ENCODE data around the gene DNPH1. TPM values are rescaled to one million over a fixed set of nuclear protein-coding genes. Genes with fewer than 3 reads are reported as not detected.

The DNPH1 gene
- polyA plus RNA-seq, 2 donors = 62.3 to 115 TPM

DNA sequence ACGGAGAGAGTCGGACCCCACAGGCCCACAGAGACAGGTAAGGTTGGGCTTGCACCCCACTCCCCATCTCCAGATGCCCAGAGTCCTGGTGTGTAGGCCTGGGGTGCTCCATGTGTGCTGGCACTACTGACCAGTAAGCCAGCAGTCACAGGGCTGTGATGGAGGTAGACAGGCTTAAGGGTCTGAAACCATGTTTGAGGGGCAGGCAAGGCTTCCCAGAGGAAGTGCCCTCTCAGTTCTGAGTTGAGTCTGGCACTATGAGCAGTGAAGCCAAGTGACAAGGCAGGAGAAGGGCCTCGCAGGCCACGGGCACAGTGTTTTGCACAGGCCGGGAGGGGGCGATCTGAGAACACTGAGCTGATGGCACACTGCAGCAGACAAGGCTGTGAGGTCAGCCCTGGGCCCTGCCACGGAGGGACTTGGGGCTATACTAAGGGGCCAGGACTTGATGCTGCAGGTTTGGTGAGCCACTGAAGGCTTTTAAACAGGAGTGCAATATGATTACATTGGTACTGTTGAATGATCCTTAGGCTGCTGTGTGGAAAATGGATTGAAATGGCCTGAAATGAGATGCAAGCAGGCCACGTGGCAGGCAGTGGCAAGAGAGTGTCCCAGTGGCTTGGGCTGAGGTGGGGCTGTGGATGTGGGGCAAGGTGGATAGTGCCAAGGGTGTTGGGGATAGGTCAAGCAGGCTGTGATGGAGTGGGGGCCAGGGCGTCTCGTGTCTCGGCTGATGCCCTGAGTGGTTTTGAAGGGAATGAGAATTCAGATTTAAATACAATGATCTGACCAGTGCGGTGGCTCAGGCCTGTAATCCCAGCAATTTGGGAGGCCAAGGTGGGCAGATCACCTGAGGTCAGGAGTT lies 34.3 kb upstream of the DNPH1 start:
- H3K36me3 ChIP-seq (ENCODE audit: control insufficient read depth in 2 of 2, insufficient read depth in 2 of 2, low read length in 1 of 2) = peaks cover 0 to 1% of the 10 kb centered on the region in 2 donors
- WGBS, 2 donors = 49 to 53% methylated on average over 12 of the region's 12 CpGs
- peaks cover 0 to 2% of the 10 kb centered on the region in 2 donors for H3K4me1 ChIP-seq (ENCODE audit: control insufficient read depth in 2 of 2, insufficient read depth in 2 of 2, low read length in 1 of 2)
- H3K27me3 ChIP-seq (ENCODE audit: control insufficient read depth in 1 of 2, insufficient read depth in 2 of 2, low read length in 2 of 2) = no peaks in the 10 kb centered on the region
- no peak overlapping the region for H3K4me3 ChIP-seq (ENCODE audit: low read depth in 1 of 2, low read length in 2 of 2)
- no peaks in the 10 kb centered on the region for H3K9me3 ChIP-seq (ENCODE audit: control insufficient read depth in 2 of 2, insufficient read depth in 1 of 2, low read depth in 1 of 2, low read length in 1 of 2)
- H3K27ac ChIP-seq (ENCODE audit: low read depth in 2 of 2, low read length in 1 of 2) = no peak overlapping the region

DNA sequence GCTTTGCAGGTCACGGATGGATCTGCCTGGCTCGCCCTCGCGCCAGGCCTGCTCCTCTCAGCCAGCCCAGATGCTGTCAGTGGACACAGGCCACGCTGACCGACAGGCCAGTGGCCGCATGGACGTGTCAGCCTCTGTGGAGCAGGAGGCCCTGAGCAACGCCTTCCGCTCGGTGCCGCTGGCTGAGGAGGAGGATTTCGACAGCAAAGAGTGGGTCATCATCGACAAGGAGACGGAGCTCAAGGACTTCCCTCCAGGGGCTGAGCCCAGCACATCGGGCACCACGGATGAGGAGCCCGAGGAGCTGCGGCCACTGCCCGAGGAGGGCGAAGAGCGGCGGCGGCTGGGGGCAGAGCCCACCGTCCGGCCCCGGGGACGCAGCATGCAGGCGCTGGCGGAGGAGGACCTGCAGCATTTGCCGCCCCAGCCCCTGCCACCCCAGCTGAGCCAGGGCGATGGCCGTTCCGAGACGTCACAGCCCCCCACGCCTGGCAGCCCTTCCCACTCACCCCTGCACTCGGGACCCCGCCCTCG lies 33.6 kb upstream of the DNPH1 start:
- peaks cover 0 to 1% of the 10 kb centered on the region in 2 donors for H3K36me3 ChIP-seq (ENCODE audit: control insufficient read depth in 2 of 2, insufficient read depth in 2 of 2, low read length in 1 of 2)
- peaks cover 0 to 2% of the 10 kb centered on the region in 2 donors for H3K4me1 ChIP-seq (ENCODE audit: control insufficient read depth in 2 of 2, insufficient read depth in 2 of 2, low read length in 1 of 2)
- no peak overlapping the region for H3K27ac ChIP-seq (ENCODE audit: low read depth in 2 of 2, low read length in 1 of 2)
- no peak overlapping the region for H3K4me3 ChIP-seq (ENCODE audit: low read depth in 1 of 2, low read length in 2 of 2)
- H3K27me3 ChIP-seq (ENCODE audit: control insufficient read depth in 1 of 2, insufficient read depth in 2 of 2, low read length in 2 of 2) = no peaks in the 10 kb centered on the region
- WGBS, 2 donors = 87 to 90% methylated on average over 36 to 39 of the region's 39 CpGs
- no peaks in the 10 kb centered on the region for H3K9me3 ChIP-seq (ENCODE audit: control insufficient read depth in 2 of 2, insufficient read depth in 1 of 2, low read depth in 1 of 2, low read length in 1 of 2)

DNA sequence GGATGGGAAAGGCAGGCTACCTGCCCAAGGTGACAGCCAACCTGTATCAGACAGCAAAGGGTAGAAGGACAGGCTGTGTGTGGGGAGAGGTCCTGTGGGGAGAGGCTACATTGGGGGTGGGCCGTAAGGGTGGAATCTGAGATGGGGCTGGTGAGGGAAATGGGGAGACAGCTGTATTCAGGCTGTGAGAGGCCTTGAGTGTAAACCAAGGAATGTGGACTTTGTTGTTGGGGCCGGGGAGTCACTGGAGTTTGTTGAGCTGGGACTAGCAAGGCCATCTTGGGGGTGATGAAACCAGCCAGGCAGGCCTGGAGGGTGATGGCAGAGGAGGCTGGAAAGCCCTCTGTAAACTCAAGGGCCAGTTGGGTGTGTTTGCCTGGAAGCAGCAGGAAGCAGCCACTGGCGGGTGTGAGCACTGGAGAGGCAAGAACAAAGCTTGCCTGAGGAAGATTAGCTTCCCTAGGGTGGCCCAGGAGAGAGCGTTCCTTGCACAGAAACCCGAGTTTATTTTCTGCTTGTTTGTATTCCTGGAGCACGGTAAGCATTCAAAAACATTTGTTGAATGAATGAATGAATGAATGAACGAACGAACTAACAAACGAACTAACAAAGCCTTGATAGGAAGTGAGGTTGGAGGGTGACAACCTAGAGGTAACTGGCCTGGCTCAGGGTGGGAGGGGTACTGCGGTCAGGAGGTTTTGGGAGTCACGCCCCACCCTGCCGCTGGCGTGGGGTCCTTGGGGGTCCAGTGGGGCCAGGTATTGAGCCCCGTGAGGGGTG lies 32.9 kb upstream of the DNPH1 start:
- Histone ChIP-seq H3K36me3 (ENCODE audit: control insufficient read depth in 2 of 2, insufficient read depth in 2 of 2, low read length in 1 of 2) (peaks cover 0 to 1% of the 10 kb centered on the region in 2 donors), H3K4me3 (ENCODE audit: low read depth in 1 of 2, low read length in 2 of 2) (no peak overlapping the region), H3K4me1 (ENCODE audit: control insufficient read depth in 2 of 2, insufficient read depth in 2 of 2, low read length in 1 of 2) (peaks cover 0 to 2% of the 10 kb centered on the region in 2 donors), H3K9me3 (ENCODE audit: control insufficient read depth in 2 of 2, insufficient read depth in 1 of 2, low read depth in 1 of 2, low read length in 1 of 2) (no peaks in the 10 kb centered on the region), H3K27me3 (ENCODE audit: control insufficient read depth in 1 of 2, insufficient read depth in 2 of 2, low read length in 2 of 2) (no peaks in the 10 kb centered on the region), H3K27ac (ENCODE audit: low read depth in 2 of 2, low read length in 1 of 2) (no peak overlapping the region)
- 75 to 79% methylated on average over 14 of the region's 14 CpGs for WGBS, 2 donors

GRCh38 chr6:43261198-43261597 lies 31.9 kb upstream of the DNPH1 start:
- no peaks in the 10 kb centered on the region for H3K9me3 ChIP-seq (ENCODE audit: control insufficient read depth in 2 of 2, insufficient read depth in 1 of 2, low read depth in 1 of 2, low read length in 1 of 2)
- no peak overlapping the region for H3K4me3 ChIP-seq (ENCODE audit: low read depth in 1 of 2, low read length in 2 of 2)
- H3K36me3 ChIP-seq (ENCODE audit: control insufficient read depth in 2 of 2, insufficient read depth in 2 of 2, low read length in 1 of 2) = peaks cover 0 to 1% of the 10 kb centered on the region in 2 donors
- peaks cover 0 to 2% of the 10 kb centered on the region in 2 donors for H3K4me1 ChIP-seq (ENCODE audit: control insufficient read depth in 2 of 2, insufficient read depth in 2 of 2, low read length in 1 of 2)
- no peak overlapping the region for H3K27ac ChIP-seq (ENCODE audit: low read depth in 2 of 2, low read length in 1 of 2)
- WGBS, 2 donors = 82 to 83% methylated on average over 5 of the region's 5 CpGs
- H3K27me3 ChIP-seq (ENCODE audit: control insufficient read depth in 1 of 2, insufficient read depth in 2 of 2, low read length in 2 of 2) = no peaks in the 10 kb centered on the region

- Histone ChIP-seq H3K27ac (ENCODE audit: low read depth in 2 of 2, low read length in 1 of 2) (no peak overlapping the region), H3K4me3 (ENCODE audit: low read depth in 1 of 2, low read length in 2 of 2) (no peak overlapping the region), H3K27me3 (ENCODE audit: control insufficient read depth in 1 of 2, insufficient read depth in 2 of 2, low read length in 2 of 2) (no peaks in the 10 kb centered on the region), H3K36me3 (ENCODE audit: control insufficient read depth in 2 of 2, insufficient read depth in 2 of 2, low read length in 1 of 2) (peaks cover 0 to 1% of the 10 kb centered on the region in 2 donors), H3K9me3 (ENCODE audit: control insufficient read depth in 2 of 2, insufficient read depth in 1 of 2, low read depth in 1 of 2, low read length in 1 of 2) (no peaks in the 10 kb centered on the region), H3K4me1 (ENCODE audit: control insufficient read depth in 2 of 2, insufficient read depth in 2 of 2, low read length in 1 of 2) (peaks cover 0 to 2% of the 10 kb centered on the region in 2 donors)
- WGBS, 2 donors = 78 to 83% methylated on average over 4 of the region's 4 CpGs
These were observed 31.5 kb upstream of the DNPH1 start for GRCh38 chr6:43260791-43261190.

DNA sequence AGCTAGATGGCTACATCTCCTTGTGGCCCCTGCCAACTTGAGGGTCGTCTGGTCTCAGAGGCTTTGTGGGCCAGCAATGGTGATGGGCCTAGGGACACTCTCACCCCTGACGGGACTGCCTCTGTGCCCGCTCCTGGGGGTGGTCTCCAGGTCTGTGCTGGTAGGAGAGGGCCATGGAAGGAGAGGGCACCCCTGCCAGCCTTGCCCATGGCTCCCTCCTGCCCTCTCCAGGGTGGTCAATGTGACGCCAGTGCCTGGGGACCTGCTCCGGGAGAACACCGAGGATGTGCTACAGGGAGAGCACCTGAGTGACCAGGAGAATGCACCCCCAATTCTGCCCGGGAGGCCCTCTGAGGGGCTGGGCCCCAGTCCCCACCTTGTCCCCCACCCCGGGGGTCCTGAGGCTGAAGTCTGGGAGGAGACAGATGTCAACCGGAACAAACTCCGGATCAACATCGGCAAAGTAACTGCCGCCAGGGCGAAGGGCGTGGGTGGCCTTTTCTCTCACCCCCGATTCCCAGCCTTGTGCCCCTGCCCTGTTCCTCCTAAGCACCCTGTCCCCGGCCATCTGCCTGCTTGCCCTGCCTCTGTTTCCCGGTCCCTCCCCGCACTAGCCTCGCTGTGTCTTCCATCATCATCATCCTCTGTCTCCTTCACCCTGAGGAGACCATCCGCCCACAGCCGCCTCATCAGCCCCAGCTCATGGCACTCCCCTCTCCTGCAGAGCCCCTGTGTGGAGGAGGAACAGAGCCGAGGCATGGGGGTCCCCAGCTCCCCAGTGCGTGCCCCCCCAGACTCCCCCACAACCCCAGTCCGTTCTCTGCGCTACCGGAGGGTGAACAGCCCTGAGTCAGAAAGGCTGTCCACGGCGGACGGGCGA lies 29.8 kb upstream of the DNPH1 start:
- peaks cover 0 to 2% of the 10 kb centered on the region in 2 donors for H3K4me1 ChIP-seq (ENCODE audit: control insufficient read depth in 2 of 2, insufficient read depth in 2 of 2, low read length in 1 of 2)
- H3K36me3 ChIP-seq (ENCODE audit: control insufficient read depth in 2 of 2, insufficient read depth in 2 of 2, low read length in 1 of 2) = peaks cover 0 to 1% of the 10 kb centered on the region in 2 donors
- H3K4me3 ChIP-seq (ENCODE audit: low read depth in 1 of 2, low read length in 2 of 2) = no peak overlapping the region
- H3K27me3 ChIP-seq (ENCODE audit: control insufficient read depth in 1 of 2, insufficient read depth in 2 of 2, low read length in 2 of 2) = no peaks in the 10 kb centered on the region
- H3K9me3 ChIP-seq (ENCODE audit: control insufficient read depth in 2 of 2, insufficient read depth in 1 of 2, low read depth in 1 of 2, low read length in 1 of 2) = no peaks in the 10 kb centered on the region
- 90 to 92% methylated on average over 30 of the region's 30 CpGs for WGBS, 2 donors
- H3K27ac ChIP-seq (ENCODE audit: low read depth in 2 of 2, low read length in 1 of 2) = no peak overlapping the region

DNA sequence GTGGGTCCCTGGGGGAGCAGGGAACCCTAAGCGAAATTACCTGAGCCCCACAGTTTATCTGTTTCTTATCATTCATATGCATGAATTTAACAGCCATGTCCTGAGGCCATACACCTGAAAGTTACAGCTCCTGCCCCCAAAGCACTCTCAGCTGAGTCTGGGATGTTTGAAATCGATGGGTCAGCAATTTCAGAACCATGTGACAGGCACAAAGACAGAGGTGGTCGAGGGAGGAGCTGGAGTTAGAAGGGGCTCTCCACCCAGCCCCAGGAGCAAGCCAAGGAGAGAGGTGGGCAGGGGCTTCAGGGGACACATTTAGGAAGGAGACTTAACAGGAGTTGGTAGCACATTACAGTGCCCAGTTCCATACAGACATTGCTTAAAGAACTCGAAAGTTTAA lies 28.9 kb upstream of the DNPH1 start:
- Histone ChIP-seq H3K4me1 (ENCODE audit: control insufficient read depth in 2 of 2, insufficient read depth in 2 of 2, low read length in 1 of 2) (peaks cover 0 to 2% of the 10 kb centered on the region in 2 donors), H3K36me3 (ENCODE audit: control insufficient read depth in 2 of 2, insufficient read depth in 2 of 2, low read length in 1 of 2) (peaks cover 0 to 1% of the 10 kb centered on the region in 2 donors), H3K27ac (ENCODE audit: low read depth in 2 of 2, low read length in 1 of 2) (no peak overlapping the region), H3K9me3 (ENCODE audit: control insufficient read depth in 2 of 2, insufficient read depth in 1 of 2, low read depth in 1 of 2, low read length in 1 of 2) (no peaks in the 10 kb centered on the region), H3K4me3 (ENCODE audit: low read depth in 1 of 2, low read length in 2 of 2) (no peak overlapping the region), H3K27me3 (ENCODE audit: control insufficient read depth in 1 of 2, insufficient read depth in 2 of 2, low read length in 2 of 2) (no peaks in the 10 kb centered on the region)
- WGBS, 2 donors = 73 to 74% methylated on average over 4 of the region's 4 CpGs

DNA sequence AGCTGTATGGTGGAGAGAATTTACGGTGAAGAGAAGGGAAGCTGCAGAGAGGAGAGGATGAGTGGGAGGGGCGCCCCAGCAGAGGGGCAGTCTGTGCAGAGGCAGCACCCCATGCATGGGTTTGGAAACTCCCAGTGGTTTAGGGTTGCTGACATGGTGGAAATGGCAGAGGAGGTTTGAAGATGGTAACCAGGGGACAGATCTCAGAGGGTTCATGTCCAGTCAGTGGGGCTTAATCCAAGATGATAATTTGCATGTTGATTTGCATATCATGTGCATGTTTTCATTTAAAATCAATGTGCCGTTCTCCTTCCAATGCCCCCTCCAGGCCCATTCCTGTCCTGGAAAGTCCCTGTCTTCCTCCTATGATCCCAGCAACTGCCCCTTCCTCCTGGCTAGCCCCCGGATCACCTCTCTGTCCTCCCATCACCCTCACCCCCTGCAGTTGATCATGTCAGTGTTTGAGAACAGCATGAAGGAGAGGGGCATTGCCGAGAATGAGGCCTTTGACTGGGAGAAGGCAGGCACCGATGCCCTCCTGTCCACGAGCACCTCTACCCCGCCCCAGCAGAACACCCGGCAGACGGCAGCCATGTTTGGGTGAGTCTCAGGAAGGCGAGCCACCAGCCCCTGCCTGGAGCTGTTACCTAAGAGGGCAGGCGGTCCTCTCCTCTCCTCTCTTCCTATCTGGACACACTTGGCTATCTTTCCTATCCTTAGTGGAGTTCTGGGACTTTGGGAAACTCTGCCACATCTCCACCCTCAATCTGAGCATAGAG lies 28.3 kb upstream of the DNPH1 start:
- H3K4me3 ChIP-seq (ENCODE audit: low read depth in 1 of 2, low read length in 2 of 2) = no peak overlapping the region
- 82 to 85% methylated on average over 12 of the region's 12 CpGs for WGBS, 2 donors
- H3K27me3 ChIP-seq (ENCODE audit: control insufficient read depth in 1 of 2, insufficient read depth in 2 of 2, low read length in 2 of 2) = no peaks in the 10 kb centered on the region
- no peak overlapping the region for H3K27ac ChIP-seq (ENCODE audit: low read depth in 2 of 2, low read length in 1 of 2)
- no peaks in the 10 kb centered on the region for H3K36me3 ChIP-seq (ENCODE audit: control insufficient read depth in 2 of 2, insufficient read depth in 2 of 2, low read length in 1 of 2)
- peaks cover 0 to under 1% of the 10 kb centered on the region in 2 donors for H3K4me1 ChIP-seq (ENCODE audit: control insufficient read depth in 2 of 2, insufficient read depth in 2 of 2, low read length in 1 of 2)
- no peaks in the 10 kb centered on the region for H3K9me3 ChIP-seq (ENCODE audit: control insufficient read depth in 2 of 2, insufficient read depth in 1 of 2, low read depth in 1 of 2, low read length in 1 of 2)

Data from esophagus (tissue), 2 donors.